Measurements from ENCODE around the gene DHX15.

The DHX15 gene

DNA sequence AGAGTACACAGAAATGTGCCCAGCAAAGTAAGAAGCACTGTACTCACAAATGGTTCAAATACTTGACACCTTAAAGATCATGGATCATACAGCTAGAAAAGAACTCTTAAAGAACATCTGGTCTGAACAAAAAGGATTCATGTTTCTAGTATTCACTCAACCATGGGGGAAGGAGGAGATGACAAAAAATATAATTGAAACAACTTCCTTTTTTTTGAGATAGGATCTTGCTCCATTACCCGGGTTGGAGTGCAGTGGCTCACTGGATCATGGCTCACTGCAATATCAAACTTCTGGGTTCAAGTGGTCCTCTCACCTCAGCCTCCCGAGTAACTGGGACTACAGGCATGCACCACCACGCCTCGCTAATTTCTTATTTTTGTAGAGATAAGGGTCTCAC lies 6.0 kb downstream of the DHX15 start:
- no peak for DNase-seq

DNA sequence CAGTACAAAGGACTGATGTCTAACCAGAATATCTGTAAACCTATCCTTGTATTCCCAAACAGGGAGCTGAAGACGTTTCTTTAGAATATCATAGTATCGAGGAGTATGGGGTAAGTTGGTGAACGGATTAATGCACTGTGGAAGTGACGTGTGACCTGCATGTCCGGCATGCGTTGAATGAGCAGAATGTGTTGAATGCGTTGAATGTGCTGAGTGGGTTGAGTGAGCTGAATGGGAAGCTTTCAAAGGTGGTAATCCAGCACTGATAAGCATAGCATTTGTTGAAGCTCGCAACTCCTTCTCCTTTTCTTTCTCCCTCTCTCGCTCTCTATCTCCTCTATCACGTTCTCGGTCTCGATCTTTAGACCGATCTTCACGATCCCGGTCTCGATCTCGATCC lies 8.1 kb downstream of the DHX15 start:
- no peak for DNase-seq

DNA sequence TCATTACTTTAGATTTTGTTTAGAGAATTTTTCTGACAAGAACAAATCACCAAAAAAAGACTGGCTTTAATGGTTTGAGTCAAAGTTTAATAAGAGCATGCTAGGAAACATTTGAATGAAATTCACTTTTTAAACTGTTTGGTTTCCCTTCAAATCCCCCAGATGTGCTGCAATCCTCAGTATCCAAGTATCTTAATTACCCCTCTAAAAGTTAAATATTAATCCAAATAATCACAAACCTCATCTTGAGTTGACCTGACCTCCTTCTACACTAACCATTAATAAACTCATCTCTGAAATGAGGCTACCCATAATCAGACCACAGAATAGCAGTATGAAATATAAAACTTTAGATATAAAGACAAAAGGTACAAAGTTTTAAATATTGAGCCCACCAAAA lies 10.1 kb downstream of the DHX15 start:
- no peak for DNase-seq

DNA sequence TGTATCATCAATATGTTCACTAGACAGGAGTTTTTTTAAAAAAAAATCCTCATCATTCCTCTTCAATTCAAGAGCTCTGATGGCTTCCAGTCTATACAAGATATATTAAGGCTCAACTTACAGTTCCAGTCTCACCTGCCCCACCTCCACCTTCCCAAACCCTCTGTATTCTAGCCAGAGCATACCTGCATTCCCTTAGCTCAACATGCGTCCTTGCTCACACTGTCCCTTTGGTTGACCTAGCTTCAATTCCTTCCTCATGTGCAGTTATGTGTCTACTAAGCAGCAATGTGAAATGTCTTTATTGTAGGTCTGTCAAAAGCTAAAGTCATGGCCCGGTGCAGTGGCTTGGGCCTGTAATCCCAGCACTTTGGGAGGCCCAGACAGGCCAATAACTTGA lies 10.8 kb downstream of the DHX15 start:
- DNase-seq = no peak

DNA sequence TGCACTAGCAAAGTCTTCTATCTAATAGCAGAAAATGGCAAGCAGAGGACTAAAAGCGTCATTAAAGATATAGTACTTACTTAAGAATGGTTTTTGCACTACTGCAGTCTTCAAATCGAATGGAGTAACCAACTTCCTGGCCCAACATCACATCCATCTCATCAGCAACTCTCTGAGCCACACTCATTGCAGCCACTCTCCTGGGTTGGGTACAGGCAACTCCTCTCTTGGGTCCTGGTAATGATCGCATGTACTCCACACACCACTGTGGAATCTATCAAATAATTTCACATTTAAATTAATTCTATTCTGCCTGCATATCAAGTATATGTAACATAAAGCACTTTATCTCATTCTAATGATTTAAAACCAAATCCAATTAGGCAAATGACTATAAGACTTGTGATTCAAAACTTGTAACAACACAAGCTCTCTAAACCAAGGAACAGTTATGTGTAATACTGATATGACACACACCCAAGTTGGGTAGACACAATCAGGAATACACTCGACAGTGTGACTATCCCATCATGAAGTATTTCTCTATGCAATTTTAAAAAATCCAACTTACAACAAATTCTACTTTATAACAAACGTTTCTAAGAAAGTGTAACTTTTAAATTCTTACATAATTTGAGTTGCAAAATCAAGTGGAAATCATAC lies 13.6 kb downstream of the DHX15 start:
- DNase-seq = no peak

DNA sequence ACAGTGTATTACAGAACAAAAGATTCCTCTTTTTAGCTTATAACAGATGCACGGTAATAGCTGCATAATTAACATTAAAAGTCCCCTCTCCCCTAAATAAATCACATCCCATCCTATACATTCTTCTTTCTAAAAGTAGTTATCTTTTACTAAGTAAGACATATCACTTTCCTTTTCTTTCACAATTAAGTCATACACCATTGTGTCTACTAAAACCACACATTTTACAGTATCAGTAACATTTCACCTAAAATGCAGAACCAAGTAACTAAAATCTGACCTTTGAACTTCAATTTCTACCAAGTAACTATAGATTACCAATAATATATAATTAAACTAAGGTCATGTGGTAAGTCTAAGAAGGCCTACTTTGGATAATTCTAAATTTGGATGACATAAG lies 14.2 kb downstream of the DHX15 start:
- no peak for DNase-seq

DNA sequence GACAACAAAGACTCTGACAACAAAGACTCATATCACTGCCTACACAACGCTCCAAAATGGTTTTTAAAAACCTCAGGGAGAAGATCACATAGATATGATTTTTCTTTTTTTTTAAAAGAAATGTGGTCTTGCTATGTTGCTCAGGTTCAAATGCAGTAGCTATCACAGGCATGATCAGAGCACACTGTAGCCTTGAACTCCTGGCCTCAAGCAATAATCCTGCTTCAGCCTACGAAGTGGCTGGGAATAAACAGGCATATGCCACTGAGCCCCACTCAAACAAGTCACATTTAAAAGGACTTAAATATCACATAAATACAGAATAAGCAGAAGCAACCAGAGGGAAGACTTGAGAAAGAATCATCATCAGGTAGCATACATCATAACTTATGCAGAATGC lies 14.7 kb downstream of the DHX15 start:
- no peak for DNase-seq

DNA sequence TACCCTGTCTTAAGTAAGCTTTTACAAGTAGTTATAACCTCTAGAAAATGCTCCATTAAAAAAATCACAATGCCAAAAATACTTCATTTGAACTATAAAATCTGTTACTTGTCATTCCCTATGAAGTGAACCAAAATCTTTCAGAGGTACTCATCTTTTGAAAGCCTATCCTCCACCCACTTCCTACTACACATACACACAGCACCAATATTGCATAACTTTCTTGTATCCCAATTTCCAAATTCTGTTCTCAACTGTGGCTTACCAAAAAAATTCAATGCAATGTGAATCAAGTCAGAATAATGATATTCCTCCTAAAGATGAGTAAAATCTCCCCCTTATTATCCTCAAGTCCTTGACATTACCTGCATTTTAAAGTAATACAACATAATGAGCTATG lies 15.9 kb downstream of the DHX15 start:
- no peak for DNase-seq

DNA sequence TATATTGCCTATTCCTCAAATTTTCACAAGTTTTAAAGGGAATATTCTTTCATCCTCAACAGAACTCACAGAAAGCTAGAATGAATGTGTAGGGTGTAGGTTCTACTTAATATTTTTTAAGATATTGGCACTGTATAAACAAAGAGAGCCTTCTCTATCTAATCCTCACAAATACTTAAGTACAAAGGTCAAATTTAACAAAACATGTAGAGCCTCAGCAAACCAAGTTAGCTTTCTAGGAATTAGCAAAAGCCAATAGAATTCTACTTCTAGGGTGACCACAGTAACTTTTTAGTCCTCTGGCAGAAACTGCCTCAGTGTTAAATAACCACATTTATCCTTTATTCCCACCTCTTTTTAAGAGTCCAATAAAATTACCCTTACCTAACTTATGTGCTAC lies 19.3 kb downstream of the DHX15 start:
- DNase-seq = no peak

DNA sequence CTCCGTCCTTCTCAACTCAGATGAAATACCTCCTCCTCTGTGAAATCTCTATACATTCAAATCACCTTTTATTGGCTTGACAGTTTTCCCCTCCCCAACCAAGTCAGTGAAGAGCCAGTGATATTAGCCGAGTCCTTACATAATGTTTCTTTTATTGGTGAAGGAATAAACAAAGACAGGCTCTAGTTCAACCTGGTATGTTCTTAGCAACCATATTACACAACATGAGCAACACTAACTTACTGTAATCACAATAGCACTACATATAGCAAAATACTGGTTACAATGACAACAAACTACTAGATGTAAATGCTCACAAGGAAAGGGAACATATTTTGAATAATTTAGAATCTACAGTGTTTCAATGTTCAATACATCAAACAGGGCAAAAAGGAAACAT lies 19.9 kb downstream of the DHX15 start:
- no peak for DNase-seq

DNA sequence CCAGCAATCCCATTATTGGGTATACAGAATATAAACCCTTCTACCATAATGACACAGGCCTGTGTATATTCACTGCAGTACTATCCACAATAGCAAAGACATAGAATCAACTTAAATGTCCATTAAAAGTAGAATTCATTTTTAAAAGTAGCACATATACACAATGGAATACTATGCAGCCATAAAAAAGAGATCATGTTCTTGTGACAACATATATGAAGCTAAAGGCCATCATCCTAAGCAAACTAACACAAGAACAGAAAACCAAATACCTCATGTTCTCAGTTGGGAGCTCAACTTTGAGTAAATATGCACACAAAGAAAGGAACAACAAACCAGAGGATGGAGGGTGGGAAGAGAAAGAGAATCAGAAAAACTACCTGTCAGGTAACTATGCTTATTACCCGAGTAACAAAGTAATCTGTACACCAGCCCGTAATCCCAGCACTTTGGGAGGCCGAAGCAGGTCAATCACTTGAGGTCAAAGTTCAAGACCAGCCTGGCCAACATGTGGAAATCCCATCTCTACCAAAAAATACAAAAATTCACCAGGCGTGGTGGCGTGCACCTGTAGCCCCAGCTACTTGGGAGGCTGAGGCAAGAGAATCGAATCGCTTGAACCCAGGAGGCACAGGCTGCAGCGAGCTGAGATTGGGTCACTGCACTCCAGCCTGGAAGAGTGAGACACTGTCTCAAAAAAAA lies 22.8 kb downstream of the DHX15 start:
- DNase-seq = no peak

DNA sequence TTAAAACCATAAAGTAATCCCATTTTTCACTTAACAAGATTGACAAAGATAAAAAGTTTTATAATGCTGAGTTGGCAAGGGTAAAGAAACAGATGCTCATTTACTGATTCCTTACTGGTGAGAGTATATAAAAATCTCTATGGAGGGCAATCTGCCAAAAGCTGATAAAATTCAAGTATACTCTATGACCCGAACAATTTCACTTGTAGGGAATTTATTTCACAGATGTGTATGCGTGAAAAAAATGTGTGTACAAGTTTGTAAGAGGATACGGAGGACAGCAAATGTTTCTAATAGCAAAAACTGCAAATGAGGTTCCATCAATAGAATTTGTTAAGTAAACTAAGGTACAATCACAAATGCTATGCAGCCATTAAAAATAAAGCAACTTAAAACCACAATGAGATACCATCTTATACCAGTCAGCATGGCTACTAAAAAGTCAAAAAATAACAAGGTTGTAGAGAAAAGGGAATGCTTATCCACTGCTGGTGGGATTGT lies 23.4 kb downstream of the DHX15 start:
- no peak for DNase-seq

DNA sequence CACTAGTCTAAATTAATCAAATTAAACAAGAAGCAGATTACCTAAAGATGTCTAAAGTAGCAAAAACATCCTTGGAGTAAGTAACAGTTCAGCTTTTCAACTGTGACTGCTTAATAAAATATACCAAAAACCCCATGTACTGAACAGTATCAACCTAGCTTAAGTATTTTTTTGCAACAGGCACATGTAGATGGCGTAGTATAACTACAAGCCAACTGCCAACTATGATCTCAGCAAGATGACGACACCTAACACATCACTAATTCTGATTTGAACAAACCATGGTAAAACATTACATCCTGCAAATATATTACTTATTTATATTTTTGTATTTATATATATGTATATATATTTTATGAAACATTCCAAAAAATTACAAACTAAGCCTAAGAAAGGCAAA lies 24.5 kb downstream of the DHX15 start:
- no peak for DNase-seq

DNA sequence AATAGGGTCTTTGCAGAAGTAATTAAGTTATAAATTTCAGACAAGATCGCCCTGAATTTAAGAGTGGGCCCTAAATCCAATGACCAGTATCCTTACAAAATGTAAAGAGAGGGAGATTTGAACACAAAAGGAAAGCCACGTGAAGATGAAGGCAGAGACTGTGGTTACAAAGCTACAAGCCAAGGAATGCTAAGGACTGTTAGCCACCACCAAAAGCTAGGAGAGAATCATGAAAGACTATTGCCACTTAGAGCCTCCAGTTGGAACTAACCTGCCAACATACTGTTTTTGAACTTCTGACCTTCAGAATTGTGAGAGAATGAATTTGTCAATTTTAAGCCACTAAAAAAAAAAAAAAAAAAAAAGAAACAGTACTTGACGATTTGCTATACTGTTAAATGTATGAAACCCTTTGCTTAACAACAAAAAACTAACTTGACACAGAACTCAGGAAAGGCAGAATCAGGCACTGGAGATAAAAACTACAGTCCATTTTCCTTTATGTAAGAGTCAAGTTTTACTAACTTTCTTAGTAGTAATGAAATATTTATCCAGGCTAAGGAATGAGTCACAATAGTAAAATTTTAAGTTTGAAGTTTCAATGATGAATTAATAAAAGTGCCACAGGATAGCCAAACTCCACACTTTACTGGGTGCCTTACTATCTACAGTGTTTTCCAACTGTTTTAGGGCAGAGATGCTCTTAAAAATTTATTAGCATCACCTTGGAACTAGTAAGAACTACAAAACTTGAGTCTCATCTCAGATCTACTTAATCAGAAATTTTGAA lies 25.1 kb downstream of the DHX15 start:
- DNase-seq = no peak

DNA sequence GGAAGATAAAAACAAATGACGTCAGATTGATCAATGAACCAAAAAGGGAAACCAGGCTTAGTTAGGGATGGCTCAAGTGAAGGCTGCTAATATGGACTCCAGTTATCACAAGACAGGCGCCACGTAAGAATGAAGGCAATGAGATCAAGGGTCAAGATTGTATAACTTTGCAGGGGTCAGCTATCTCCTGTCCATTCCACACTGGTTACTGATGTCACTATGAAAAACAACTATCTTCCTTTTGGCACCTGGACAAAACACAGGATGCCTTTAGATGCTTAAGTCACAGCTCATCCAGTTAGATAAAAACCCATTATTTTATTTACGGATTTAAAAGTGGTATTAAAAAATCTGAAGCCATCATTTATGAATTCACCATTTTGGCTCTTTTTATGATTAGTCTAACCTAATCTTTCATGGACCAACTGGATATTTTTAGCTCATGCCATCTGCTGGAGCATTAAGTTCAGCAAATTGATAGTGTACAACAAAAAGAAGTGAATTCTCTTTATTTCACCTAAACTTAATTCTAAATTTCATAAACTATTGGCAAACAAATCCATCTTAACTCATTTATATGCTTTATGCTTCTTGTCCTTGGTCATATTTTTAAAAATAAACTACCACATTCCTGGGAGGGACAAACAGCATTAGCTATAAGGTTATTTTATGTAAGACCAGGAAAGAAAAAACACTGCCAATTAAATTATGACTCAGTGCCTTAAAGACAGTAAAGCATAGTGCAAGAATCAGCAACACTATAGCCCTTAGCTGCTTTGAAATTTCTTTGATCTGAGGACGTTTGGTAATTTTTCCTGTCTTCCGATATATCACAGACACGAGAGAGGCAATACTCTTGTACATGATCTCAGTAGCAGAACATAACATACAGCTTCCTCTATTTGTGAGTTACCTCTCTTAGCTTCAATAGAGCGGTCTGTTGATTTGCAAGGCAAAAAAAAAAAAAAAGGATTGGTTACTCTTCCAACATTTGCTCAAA lies 27.0 kb downstream of the DHX15 start:
- no peak for DNase-seq

DNA sequence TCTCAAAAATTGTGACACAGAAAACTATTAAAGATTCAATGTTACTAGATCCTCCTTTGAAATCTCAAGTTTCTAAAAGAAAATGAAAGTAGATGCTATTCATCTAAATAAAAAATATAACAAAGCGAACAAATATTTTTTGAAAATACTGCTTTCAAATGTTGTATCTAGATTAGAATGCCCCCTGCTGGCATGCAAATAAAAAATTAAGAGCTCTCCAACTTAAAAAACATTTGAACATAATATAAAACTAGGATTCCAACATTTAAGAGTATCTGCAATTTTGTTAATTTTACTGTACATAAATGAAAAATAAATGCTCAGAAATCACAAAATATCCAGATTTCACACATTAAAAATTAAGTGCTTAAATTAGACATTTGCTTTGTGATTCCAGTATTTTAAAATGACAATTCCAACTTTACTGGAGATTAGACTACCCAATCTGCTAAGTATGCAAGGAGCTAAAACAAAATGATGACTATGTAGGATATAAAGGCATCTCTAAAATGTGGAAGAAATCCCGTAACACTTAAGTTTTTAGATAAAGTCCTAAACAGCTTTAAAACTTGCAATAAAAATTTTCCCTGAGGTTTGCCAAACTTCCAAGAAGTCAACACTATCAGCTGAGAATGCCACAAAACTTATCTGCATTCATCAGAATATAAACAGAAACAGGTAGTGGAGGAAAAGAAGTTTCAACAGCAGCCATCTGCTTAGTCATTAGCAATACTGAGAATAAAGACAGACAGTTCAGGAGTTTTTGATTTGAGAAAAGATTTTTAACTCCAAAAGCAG lies 32.7 kb downstream of the DHX15 start:
- DNase-seq = no peak

DNA sequence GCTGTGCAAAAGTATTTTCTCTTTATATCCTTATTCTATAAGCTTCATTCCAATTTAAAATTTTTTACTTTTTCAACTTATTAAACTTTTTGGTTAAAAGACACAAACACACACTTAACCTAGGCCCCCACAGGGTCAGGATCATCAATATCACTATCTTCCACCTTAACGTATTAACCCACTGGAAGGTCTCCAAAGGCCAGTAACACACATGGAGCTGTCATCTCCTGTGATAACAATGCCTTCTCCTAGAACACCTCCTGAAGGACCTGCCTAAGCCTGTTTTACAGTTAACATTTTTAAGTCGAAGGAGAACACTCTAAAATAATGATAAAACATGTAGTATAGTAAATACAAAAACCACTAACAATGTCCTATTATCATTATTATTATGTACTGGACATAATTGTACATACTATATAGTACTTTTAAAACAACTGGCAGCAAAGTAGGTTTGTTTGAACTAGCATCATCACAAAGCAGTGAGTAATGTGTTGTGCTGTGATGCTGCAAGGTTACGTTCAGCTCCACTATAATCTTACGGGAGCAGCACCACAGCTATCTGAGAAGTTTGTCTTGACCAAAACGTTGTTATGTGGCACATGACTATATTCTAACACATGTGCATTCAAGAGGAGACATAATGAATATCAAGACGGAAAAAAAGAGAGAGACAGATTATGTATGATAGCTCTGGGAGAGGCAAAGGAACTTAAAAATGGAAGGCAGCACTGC lies 33.7 kb downstream of the DHX15 start:
- DNase-seq = no peak

DNA sequence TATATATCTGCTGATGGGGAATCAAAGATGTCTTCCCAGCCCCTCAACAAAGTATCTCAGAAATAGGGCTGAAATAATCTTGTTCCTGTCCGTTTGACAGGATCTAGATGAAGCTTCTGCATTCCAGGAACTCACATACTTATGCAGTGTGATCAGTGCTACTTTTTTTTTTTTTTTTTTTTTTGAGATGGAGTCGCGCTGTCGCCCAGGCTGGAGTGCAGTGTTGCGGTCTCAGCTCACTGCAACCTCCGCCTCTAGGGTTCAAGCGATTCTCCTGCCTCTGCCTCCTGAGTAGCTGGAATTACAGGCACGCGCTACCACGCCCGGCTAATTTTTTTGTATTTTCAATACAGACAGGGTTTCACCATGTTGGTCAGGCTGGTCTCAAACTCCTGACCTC lies 36.4 kb downstream of the DHX15 start:
- DNase-seq = no peak

DNA sequence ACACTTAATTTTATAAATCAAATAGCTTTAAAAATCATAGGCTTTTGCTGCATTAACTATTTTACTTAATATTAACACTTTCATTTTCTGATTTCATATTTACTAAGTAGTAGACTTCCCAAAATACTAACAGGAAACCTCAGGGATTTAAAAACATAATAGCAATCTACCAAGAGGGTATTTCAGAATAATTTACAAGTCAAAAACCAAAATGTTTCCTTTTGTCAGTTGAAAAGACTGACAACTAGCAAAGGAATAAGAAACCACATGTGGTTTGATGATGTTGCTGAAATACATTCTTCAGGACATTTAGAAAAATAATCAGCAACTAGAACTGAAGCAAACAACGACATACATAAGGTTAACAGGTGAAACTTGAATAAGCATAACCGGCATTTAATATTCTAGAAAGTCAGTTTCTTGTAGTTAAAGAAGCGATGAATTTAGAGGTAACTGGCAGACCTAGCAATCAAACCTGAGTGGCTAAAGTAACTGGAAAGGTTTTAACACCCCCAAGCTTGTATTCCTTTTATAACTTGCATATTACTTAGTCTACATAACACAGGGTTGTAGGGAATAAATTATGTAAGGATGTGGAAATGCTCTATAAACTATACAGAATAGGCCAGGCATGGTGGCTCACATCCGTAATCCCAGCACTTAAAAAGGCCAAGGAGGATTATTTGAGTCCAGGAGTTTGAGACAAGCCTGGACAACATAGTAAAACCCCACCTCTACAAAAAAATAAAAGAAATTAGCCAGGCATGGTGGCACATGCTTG lies 40.0 kb downstream of the DHX15 start:
- DNase-seq = no peak

DNA sequence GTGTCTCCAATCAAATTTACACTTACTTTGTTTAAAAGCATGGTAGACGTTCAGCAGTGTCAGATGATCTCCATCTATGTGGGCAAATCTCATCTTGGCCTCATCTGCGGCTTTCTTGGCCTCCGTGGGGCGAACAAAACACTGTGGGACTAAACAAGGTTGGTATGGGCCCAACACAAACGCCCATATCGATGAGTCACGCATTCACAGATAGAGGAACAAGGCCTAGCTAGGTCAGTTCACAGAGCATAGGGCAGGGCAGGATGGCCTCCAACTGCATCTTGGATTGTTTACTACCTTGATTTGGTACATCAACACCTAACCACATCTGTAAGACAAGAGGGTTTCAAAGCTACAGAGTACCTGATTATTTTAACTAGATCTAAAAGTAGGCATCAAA lies 47.3 kb downstream of the DHX15 start:
- no peak for DNase-seq

All from activated CD4-positive, alpha-beta T cell treated with anti-CD3 and anti-CD28 coated beads for 1 hour (primary cell).